Measurements from ENCODE around the gene NARF. TPM values are rescaled to one million over a fixed set of nuclear protein-coding genes. Genes with fewer than 3 reads are reported as not detected.

The NARF gene
- total and polyA plus RNA-seq, 2 experiments from 2014 or later, result 113 to 215 TPM

DNA sequence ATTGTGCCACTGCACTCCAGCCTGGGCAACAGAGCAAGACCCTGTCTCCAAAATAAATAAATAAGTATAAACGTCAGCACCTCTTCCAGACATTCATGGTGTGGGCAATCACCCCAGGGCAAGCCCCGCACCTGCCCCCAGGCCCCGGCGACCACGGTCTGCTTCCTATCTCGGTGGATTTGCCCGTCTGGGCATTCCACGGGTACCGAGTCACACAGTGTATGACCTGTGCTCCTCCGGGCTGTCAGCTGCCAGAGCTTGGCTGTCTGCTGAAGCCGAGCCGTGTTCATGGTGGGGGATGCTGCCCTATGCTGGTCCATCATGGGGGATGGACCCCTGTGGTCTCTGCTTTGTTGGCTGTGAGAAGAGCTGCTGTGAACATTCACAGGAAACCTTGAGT is 23.4 kb upstream of the NARF start:
- no peak for DNase-seq (ENCODE audit: low read depth in 1 of 2, low spot score in 1 of 2)
- Histone ChIP-seq H3K27me3 (no peaks in the 10 kb centered on the region), H3K27ac (no peak overlapping the region), H3K4me1 (ENCODE audit: low read depth) (no peaks in the 10 kb centered on the region), H3K9me3 (ENCODE audit: low read depth) (no peaks in the 10 kb centered on the region), H3K36me3 (no peaks in the 10 kb centered on the region), H3K4me3 (no peak overlapping the region)
- TF ChIP-seq, protein P1, sequence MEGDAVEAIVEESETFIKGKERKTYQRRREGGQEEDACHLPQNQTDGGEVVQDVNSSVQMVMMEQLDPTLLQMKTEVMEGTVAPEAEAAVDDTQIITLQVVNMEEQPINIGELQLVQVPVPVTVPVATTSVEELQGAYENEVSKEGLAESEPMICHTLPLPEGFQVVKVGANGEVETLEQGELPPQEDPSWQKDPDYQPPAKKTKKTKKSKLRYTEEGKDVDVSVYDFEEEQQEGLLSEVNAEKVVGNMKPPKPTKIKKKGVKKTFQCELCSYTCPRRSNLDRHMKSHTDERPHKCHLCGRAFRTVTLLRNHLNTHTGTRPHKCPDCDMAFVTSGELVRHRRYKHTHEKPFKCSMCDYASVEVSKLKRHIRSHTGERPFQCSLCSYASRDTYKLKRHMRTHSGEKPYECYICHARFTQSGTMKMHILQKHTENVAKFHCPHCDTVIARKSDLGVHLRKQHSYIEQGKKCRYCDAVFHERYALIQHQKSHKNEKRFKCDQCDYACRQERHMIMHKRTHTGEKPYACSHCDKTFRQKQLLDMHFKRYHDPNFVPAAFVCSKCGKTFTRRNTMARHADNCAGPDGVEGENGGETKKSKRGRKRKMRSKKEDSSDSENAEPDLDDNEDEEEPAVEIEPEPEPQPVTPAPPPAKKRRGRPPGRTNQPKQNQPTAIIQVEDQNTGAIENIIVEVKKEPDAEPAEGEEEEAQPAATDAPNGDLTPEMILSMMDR (IDR thresholded peaks at IDR 0.05; ENCODE audit: low read depth, low read length), result no peak

DNA sequence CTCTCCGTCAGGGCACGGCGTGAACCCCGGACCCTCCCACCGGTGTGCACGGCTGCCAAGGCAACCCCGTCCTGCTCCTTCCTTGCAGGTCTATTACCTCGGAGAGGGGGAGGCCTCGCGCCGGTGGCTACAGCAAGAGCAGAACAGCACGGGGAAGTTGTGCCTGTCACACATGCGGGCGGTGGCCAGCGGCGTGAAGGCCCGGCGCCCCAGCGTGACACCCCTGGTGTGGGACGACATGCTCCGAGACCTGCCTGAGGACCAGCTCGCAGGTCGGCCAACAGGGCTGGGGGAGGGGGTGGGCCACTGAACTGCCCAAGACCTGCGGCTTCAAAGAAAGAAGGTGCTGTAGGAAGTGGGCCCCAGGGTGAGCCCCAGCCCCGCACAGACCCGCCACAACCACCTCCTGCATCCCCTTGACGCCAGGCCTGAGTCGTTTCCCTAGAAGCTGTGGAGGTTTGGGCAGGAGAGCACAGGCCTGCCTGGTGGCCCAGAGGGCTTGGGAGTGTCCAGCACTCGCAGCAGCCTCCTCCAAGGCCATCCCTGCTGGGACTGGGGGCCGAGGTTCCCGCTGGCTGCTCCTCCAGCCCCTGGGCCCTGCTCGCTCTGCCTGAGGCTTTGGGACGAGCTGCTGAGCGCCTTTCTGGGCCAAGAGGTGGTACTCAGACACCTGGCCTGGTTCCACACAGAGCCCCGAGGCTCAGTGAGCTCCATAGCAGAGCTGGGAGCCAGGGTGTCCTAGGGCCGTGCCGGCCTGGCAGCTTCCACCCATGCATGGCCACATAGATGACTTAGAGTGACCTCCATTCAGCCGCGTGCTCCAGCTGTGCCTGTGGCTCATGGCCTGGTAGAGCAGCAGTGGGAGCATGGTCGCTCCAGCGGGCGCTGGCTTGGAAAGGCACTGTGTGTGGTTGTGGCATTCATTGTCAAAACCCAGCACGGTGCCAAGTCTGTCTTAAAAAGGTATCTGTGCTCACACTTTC is 22.6 kb upstream of the NARF start:
- no peaks in the 10 kb centered on the region for H3K9me3 ChIP-seq (ENCODE audit: low read depth)
- no peaks in the 10 kb centered on the region for H3K27me3 ChIP-seq
- TF ChIP-seq, protein P1 (IDR thresholded peaks at IDR 0.05; ENCODE audit: low read depth, low read length), result no peak
- no peaks in the 10 kb centered on the region for H3K36me3 ChIP-seq
- no peak overlapping the region for H3K4me3 ChIP-seq
- H3K4me1 ChIP-seq (ENCODE audit: low read depth), result no peaks in the 10 kb centered on the region
- no peak for DNase-seq (ENCODE audit: low read depth in 1 of 2, low spot score in 1 of 2)
- no peak overlapping the region for H3K27ac ChIP-seq

DNA sequence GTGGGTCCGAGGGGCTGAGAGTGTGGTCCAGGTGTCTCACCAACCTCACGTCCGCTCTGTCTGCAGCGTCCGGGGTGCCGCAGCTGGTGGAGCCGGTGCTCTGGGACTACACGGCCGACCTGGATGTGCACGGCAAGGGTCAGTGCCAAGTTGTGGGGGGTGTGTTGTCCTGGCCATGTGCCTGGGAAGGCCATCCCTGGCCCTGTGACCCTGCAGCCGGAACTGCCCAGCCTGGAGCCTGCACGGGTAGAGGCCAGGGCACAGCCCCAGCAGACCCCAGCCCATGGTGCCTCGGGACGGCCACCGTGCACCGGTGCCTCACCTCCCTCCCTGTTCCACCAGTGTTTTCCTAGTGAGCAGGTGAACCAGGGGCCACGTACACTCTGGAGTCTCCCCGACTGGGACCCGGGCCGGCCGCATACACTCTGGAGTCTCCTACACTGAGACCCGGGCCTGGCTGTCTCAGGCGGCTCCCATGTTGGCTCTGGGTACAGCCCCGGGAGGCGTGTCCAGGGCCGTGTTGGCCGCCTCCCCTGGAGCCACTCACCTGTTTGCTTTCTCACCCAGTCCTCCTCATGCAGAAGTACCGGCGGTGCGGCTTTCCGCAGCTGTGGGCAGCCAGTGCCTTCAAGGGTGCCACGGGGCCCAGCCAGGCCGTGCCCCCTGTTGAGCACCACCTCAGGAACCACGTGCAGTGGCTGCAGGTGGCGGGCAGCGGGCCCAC is 21.8 kb upstream of the NARF start:
- H3K27me3 ChIP-seq, result no peaks in the 10 kb centered on the region
- no peaks in the 10 kb centered on the region for H3K9me3 ChIP-seq (ENCODE audit: low read depth)
- no peak overlapping the region for H3K4me3 ChIP-seq
- no peak for DNase-seq (ENCODE audit: low read depth in 1 of 2, low spot score in 1 of 2)
- H3K27ac ChIP-seq, result no peak overlapping the region
- H3K4me1 ChIP-seq (ENCODE audit: low read depth), result no peaks in the 10 kb centered on the region
- H3K36me3 ChIP-seq, result no peaks in the 10 kb centered on the region
- TF ChIP-seq, protein P1 (IDR thresholded peaks at IDR 0.05; ENCODE audit: low read depth, low read length), result no peak

GRCh38 chr17:82437325-82437668 is 21.2 kb upstream of the NARF start:
- no peaks in the 10 kb centered on the region for H3K36me3 ChIP-seq
- H3K27me3 ChIP-seq, result no peaks in the 10 kb centered on the region
- no peaks in the 10 kb centered on the region for H3K9me3 ChIP-seq (ENCODE audit: low read depth)
- no peak for DNase-seq (ENCODE audit: low read depth in 1 of 2, low spot score in 1 of 2)
- TF ChIP-seq, protein P1 (IDR thresholded peaks at IDR 0.05; ENCODE audit: low read depth, low read length), result no peak
- H3K27ac ChIP-seq, result no peak overlapping the region
- H3K4me3 ChIP-seq, result no peak overlapping the region
- H3K4me1 ChIP-seq (ENCODE audit: low read depth), result no peaks in the 10 kb centered on the region

DNA sequence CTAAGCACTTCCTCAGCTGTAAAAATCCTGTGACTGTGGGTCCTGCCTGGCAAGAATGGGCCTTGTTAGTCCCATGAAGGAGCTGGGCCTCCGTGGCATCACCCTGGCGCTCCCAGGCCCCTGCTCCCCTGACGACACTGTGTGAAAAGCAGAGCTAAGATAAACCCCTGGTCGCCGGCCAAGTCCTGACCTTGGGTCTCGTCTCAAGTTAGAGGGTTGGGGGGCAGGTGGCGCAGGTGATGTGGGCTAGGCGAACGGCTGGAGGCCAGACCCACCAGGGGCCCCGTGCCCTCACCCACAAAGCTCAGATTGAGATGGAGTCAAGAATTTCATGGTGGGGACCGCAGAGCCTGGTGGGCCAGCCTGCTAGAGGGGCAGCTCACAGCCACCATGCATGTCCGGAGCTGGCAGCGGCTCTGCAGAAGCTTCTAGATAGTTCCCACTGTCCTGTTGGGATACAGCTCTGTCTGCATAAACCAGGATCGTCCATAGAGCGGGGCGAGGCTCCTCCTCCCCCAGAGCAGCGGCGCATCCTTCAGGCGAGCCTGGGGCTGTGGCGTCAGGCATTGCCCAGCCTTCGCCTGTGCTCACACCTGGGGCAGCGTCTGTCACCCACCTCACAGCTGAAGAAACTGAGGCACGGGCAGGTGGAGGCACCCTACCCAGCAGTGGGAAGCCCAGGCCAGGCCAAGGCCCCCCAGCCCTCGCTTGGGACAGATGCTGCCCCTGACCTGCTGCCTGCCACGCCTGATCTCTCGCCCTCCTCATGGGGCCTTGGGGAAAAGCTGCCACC is 19.9 kb upstream of the NARF start:
- Histone ChIP-seq H3K27ac (no peak overlapping the region), H3K4me1 (ENCODE audit: low read depth) (no peaks in the 10 kb centered on the region), H3K27me3 (no peaks in the 10 kb centered on the region), H3K36me3 (no peaks in the 10 kb centered on the region), H3K4me3 (no peak overlapping the region), H3K9me3 (ENCODE audit: low read depth) (no peaks in the 10 kb centered on the region)
- DNase-seq (ENCODE audit: low read depth in 1 of 2, low spot score in 1 of 2), result no peak
- TF ChIP-seq, protein P1 (IDR thresholded peaks at IDR 0.05; ENCODE audit: low read depth, low read length), result no peak

Data from cardiac muscle cell (in vitro differentiated cells and primary cell).